Vagina (tissue), 2 donors: ENCODE results near the gene MRGPRX4. TPM values are rescaled to one million over a fixed set of nuclear protein-coding genes. Genes with fewer than 3 reads are reported as not detected.

Source experiments
- DNase-seq, 2 donors: peaks; one replicate each; pipeline ENCODE4 v3.0.0-alpha.2; 2017; ENCODE audit errors: extremely low spot score in 2 of 2
- H3K27ac ChIP-seq: fragments of 200-600 bp; sonication (generic); one replicate; pipeline ENCODE4 v1.5.1; 2019
- H3K27me3 ChIP-seq: fragments of 200-600 bp; sonication (generic); one replicate; pipeline ENCODE4 v1.5.1; 2019
- H3K36me3 ChIP-seq, 2 donors: fragments of 200-600 bp; sonication (generic); one replicate each; pipeline ENCODE4 v1.5.1; 2017 to 2019
- H3K4me1 ChIP-seq: fragments of 200-600 bp; sonication (generic); one replicate; pipeline ENCODE4 v1.5.1; 2019
- H3K4me3 ChIP-seq, 2 donors: fragments of 200-600 bp; sonication (generic); 1 replicate in 1 of 2; 2 replicates in 1 of 2; pipeline ENCODE4 v1.5.1; 2016 to 2019
- H3K9me3 ChIP-seq: fragments of 200-600 bp; sonication (generic); one replicate; pipeline ENCODE4 v1.5.1; 2019
- POLR2A ChIP-seq, 2 donors: fragments of 450-650 bp; IDR thresholded peaks; one replicate each; pipeline ENCODE4 v1.6.1; 2017; ENCODE audit warnings: antibody characterized with exemption in 2 of 2, mild to moderate bottlenecking in 2 of 2, moderate library complexity in 2 of 2
- POLR2AphosphoS5 ChIP-seq, 2 donors: sonication (generic); formaldehyde crosslinking; IDR thresholded peaks; one replicate each; pipeline ENCODE4 v1.9.0; 2017; ENCODE audit warnings: antibody characterized with exemption in 2 of 2, mild to moderate bottlenecking in 2 of 2, low read depth in 1 of 2; ENCODE audit not compliant: insufficient read depth in 1 of 2
- intact Hi-C: fragments of 100-400 bp; cut with DNase I; formaldehyde crosslinking; loops from one replicate; pipeline ENCODE4 v1.15.1; 2023
- total RNA-seq: library from RNA; depleted of rRNA; stranded (reverse); fragments of >200 nt; gene quantifications from one replicate; pipeline ENCODE4 v1.2.3, GENCODE V29; 2016
- TF ChIP-seq, protein P1 (sequence below), 3 experiments: fragments of 450-650 bp in 2 of 3; fragments of 200-600 bp in 1 of 3; sonication (generic) in 1 of 3; IDR thresholded peaks; one replicate each; pipeline ENCODE4 v1.5.1; 2017 to 2019; ENCODE audit warnings: antibody characterized with exemption in 3 of 3, mild to moderate bottlenecking in 2 of 3, moderate library complexity in 2 of 3

The MRGPRX4 gene
- total RNA-seq, 1 donor from 2014 or later = not detected

DNA sequence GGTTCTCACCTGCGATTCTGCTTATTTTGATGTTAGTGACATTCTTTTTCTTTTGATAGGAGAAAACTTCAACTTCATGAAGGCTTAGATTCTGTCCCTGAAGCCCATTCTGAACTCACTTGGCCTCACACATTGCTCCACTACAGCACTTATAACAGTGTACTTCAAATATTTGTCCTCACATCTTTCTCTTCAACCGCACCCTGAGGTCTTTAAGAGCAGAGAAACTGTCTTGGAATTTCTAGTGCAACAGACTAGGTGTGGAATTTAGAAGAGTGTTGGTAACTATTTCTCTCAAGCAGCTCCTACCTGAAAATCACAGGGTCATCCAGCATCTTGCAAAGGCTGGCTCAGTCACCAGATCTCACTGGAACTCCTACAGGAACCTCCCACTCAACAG, 32.5 kb upstream of the MRGPRX4 start:
- no peak for DNase-seq
- H3K27me3 ChIP-seq = no peaks in the 10 kb centered on the region
- intact Hi-C loops = no loop called here
- TF ChIP-seq POLR2AphosphoS5 (IDR thresholded peaks at IDR 0.05; ENCODE audit: insufficient read depth in 1 of 2, low read depth in 1 of 2) (no peak), POLR2A (IDR thresholded peaks at IDR 0.05) (no peak)
- TF ChIP-seq, protein P1, sequence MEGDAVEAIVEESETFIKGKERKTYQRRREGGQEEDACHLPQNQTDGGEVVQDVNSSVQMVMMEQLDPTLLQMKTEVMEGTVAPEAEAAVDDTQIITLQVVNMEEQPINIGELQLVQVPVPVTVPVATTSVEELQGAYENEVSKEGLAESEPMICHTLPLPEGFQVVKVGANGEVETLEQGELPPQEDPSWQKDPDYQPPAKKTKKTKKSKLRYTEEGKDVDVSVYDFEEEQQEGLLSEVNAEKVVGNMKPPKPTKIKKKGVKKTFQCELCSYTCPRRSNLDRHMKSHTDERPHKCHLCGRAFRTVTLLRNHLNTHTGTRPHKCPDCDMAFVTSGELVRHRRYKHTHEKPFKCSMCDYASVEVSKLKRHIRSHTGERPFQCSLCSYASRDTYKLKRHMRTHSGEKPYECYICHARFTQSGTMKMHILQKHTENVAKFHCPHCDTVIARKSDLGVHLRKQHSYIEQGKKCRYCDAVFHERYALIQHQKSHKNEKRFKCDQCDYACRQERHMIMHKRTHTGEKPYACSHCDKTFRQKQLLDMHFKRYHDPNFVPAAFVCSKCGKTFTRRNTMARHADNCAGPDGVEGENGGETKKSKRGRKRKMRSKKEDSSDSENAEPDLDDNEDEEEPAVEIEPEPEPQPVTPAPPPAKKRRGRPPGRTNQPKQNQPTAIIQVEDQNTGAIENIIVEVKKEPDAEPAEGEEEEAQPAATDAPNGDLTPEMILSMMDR (IDR thresholded peaks at IDR 0.05) = no peak
- no peaks in the 10 kb centered on the region for H3K36me3 ChIP-seq
- H3K9me3 ChIP-seq = no peaks in the 10 kb centered on the region
- no peaks in the 10 kb centered on the region for H3K4me1 ChIP-seq
- no peak overlapping the region for H3K4me3 ChIP-seq
- H3K27ac ChIP-seq = no peak overlapping the region

- Histone ChIP-seq H3K36me3 (no peaks in the 10 kb centered on the region), H3K9me3 (no peaks in the 10 kb centered on the region), H3K4me3 (no peak overlapping the region), H3K4me1 (no peaks in the 10 kb centered on the region), H3K27ac (no peak overlapping the region), H3K27me3 (no peaks in the 10 kb centered on the region)
- no peak for DNase-seq
- intact Hi-C loops = no loop called here
- TF ChIP-seq POLR2AphosphoS5 (IDR thresholded peaks at IDR 0.05; ENCODE audit: insufficient read depth in 1 of 2, low read depth in 1 of 2) (no peak), POLR2A (IDR thresholded peaks at IDR 0.05) (no peak)
- TF ChIP-seq, protein P1 (IDR thresholded peaks at IDR 0.05) = no peak
Measured at GRCh38 chr11:18144243-18144642, 28.4 kb upstream of the MRGPRX4 start.

- intact Hi-C loops = no loop called here
- no peaks in the 10 kb centered on the region for H3K27me3 ChIP-seq
- H3K4me3 ChIP-seq = no peak overlapping the region
- no peak overlapping the region for H3K27ac ChIP-seq
- TF ChIP-seq POLR2AphosphoS5 (IDR thresholded peaks at IDR 0.05; ENCODE audit: insufficient read depth in 1 of 2, low read depth in 1 of 2) = no peak
- no peak for TF ChIP-seq POLR2A (IDR thresholded peaks at IDR 0.05)
- TF ChIP-seq, protein P1 (IDR thresholded peaks at IDR 0.05) = no peak
- no peaks in the 10 kb centered on the region for H3K4me1 ChIP-seq
- DNase-seq = no peak
- no peaks in the 10 kb centered on the region for H3K9me3 ChIP-seq
- no peaks in the 10 kb centered on the region for H3K36me3 ChIP-seq
Measured at GRCh38 chr11:18145025-18145424, 27.6 kb upstream of the MRGPRX4 start.

GRCh38 chr11:18145837-18146236, 26.8 kb upstream of the MRGPRX4 start:
- H3K4me1 ChIP-seq = no peaks in the 10 kb centered on the region
- no peaks in the 10 kb centered on the region for H3K27me3 ChIP-seq
- no peaks in the 10 kb centered on the region for H3K36me3 ChIP-seq
- intact Hi-C loops = no loop called here
- TF ChIP-seq, protein P1 (IDR thresholded peaks at IDR 0.05) = no peak
- no peak for TF ChIP-seq POLR2AphosphoS5 (IDR thresholded peaks at IDR 0.05; ENCODE audit: insufficient read depth in 1 of 2, low read depth in 1 of 2)
- no peak for TF ChIP-seq POLR2A (IDR thresholded peaks at IDR 0.05)
- DNase-seq = no peak
- no peaks in the 10 kb centered on the region for H3K9me3 ChIP-seq
- no peak overlapping the region for H3K27ac ChIP-seq
- no peak overlapping the region for H3K4me3 ChIP-seq

GRCh38 chr11:18151581-18151980, 21.1 kb upstream of the MRGPRX4 start:
- H3K4me3 ChIP-seq = no peak overlapping the region
- no peaks in the 10 kb centered on the region for H3K27me3 ChIP-seq
- H3K9me3 ChIP-seq = no peaks in the 10 kb centered on the region
- intact Hi-C loops = no loop called here
- no peak for DNase-seq
- no peak overlapping the region for H3K27ac ChIP-seq
- H3K36me3 ChIP-seq = no peaks in the 10 kb centered on the region
- TF ChIP-seq, protein P1 (IDR thresholded peaks at IDR 0.05) = no peak
- no peak for TF ChIP-seq POLR2A (IDR thresholded peaks at IDR 0.05)
- TF ChIP-seq POLR2AphosphoS5 (IDR thresholded peaks at IDR 0.05; ENCODE audit: insufficient read depth in 1 of 2, low read depth in 1 of 2) = no peak
- no peaks in the 10 kb centered on the region for H3K4me1 ChIP-seq
